MM.1S (cell line): Measurements from ENCODE around the gene RAPGEF2.

Experiments
- DNase-seq: peaks from one replicate; pipeline ENCODE4 v3.0.0-alpha.2; 2015
- H2AFZ ChIP-seq: fragments of 300-600 bp; sonication (generic); 2 replicates; pipeline ENCODE4 v1.6.0; 2016; ENCODE audit warnings: antibody characterized with exemption, low read length
- H3F3A ChIP-seq: fragments of 300-600 bp; sonication (generic); 2 replicates; pipeline ENCODE4 v1.6.1; 2016; ENCODE audit warnings: mild to moderate bottlenecking, antibody characterized with exemption, low read length, moderate library complexity, mixed read lengths; ENCODE audit not compliant: insufficient read depth
- H3K27ac ChIP-seq: fragments of 300-600 bp; sonication (generic); 2 replicates; pipeline ENCODE4 v1.5.1; 2016; ENCODE audit warnings: mild to moderate bottlenecking, low read length
- H3K27me3 ChIP-seq: fragments of 300-600 bp; sonication (generic); replicated peaks from 2 replicates; pipeline ENCODE4 v1.6.0; 2016; ENCODE audit warnings: low read length; ENCODE audit not compliant: insufficient read depth
- H3K36me3 ChIP-seq: fragments of 300-600 bp; sonication (generic); replicated peaks from 2 replicates; pipeline ENCODE4 v1.6.1; 2016; ENCODE audit warnings: mild to moderate bottlenecking, low read length, mixed read lengths; ENCODE audit not compliant: insufficient read depth
- H3K4me1 ChIP-seq: fragments of 300-600 bp; sonication (generic); 2 replicates; pipeline ENCODE4 v1.6.1; 2016; ENCODE audit warnings: low read length, mixed read lengths
- H3K4me2 ChIP-seq: fragments of 300-600 bp; sonication (generic); 2 replicates; pipeline ENCODE4 v1.6.0; 2016; ENCODE audit warnings: low read depth, low read length
- H3K4me3 ChIP-seq: fragments of 300-600 bp; sonication (generic); 2 replicates; pipeline ENCODE4 v1.5.1; 2016; ENCODE audit warnings: low read length, mixed read lengths
- H3K79me2 ChIP-seq: fragments of 300-600 bp; sonication (generic); 2 replicates; pipeline ENCODE4 v1.6.1; 2016; ENCODE audit warnings: mixed run types, low read length, mixed read lengths
- H3K9ac ChIP-seq: fragments of 300-600 bp; sonication (generic); 2 replicates; pipeline ENCODE4 v1.6.1; 2016; ENCODE audit warnings: low read length, mixed read lengths
- H3K9me2 ChIP-seq: fragments of 300-600 bp; sonication (generic); replicated peaks from 2 replicates; pipeline ENCODE4 v1.6.1; 2016; ENCODE audit warnings: mild to moderate bottlenecking, low read length, mixed read lengths; ENCODE audit not compliant: insufficient read depth
- H3K9me3 ChIP-seq: fragments of 300-600 bp; sonication (generic); replicated peaks from 2 replicates; pipeline ENCODE4 v1.6.1; 2016; ENCODE audit warnings: mild to moderate bottlenecking, low read length, mixed read lengths; ENCODE audit not compliant: insufficient read depth
- H4K20me1 ChIP-seq: fragments of 300-600 bp; sonication (generic); 2 replicates; pipeline ENCODE4 v1.6.1; 2016; ENCODE audit warnings: mild to moderate bottlenecking, low read length, moderate library complexity, mixed read lengths; ENCODE audit not compliant: insufficient read depth
- EZH2 ChIP-seq: fragments of 300-600 bp; sonication (generic); optimal IDR thresholded peaks from 2 replicates; pipeline ENCODE3; 2017; ENCODE audit warnings: low read depth, mild to moderate bottlenecking, antibody characterized with exemption, low read length, mixed read lengths
- EZH2phosphoT487 ChIP-seq: fragments of 300-600 bp; sonication (generic); IDR thresholded peaks from 2 replicates; pipeline ENCODE4 v1.6.1; 2018; ENCODE audit warnings: antibody characterized with exemption, low read length
- TF ChIP-seq, protein P1 (sequence below): fragments of 300-600 bp; sonication (generic); IDR thresholded peaks from 2 replicates; pipeline ENCODE4 v1.5.1; 2016; ENCODE audit warnings: antibody characterized with exemption, low read length, mixed read lengths

RAPGEF2 gene

DNA sequence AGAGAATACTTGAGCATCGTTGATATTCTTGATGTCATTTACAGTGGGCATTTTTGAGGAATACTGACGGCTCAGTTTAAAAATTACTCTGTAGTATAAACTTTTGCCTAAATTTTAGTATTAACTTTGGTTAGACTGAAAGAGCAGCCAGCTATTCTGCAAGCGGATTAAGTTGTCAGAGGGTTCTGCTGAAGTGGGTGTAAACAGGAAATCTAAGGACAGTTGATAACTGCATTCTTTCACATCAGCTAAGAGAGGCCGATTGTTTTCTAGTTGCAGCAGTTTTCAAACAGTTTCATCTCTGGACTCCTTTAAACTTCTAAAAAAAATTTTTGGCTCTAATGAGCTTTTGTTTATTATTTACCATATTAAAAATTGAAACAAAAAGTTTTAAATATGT lies 149.6 kb downstream of the RAPGEF2 start:
- DNase-seq = no peak
- Histone ChIP-seq H3K4me3 (no peak overlapping the region), H3K4me2 (no peak overlapping the region), H4K20me1 (no peaks in the 10 kb centered on the region), H3K27me3 (no peaks in the 10 kb centered on the region), H3F3A (no peaks in the 10 kb centered on the region), H3K9ac (no peak overlapping the region), H2AFZ (no peak overlapping the region), H3K9me2 (no peaks in the 10 kb centered on the region), H3K79me2 (no peaks in the 10 kb centered on the region), H3K9me3 (no peaks in the 10 kb centered on the region), H3K4me1 (no peaks in the 10 kb centered on the region), H3K27ac (no peak overlapping the region), H3K36me3 (no peaks in the 10 kb centered on the region)
- TF ChIP-seq EZH2 (no peak), EZH2phosphoT487 (no peak)
- TF ChIP-seq, protein P1, sequence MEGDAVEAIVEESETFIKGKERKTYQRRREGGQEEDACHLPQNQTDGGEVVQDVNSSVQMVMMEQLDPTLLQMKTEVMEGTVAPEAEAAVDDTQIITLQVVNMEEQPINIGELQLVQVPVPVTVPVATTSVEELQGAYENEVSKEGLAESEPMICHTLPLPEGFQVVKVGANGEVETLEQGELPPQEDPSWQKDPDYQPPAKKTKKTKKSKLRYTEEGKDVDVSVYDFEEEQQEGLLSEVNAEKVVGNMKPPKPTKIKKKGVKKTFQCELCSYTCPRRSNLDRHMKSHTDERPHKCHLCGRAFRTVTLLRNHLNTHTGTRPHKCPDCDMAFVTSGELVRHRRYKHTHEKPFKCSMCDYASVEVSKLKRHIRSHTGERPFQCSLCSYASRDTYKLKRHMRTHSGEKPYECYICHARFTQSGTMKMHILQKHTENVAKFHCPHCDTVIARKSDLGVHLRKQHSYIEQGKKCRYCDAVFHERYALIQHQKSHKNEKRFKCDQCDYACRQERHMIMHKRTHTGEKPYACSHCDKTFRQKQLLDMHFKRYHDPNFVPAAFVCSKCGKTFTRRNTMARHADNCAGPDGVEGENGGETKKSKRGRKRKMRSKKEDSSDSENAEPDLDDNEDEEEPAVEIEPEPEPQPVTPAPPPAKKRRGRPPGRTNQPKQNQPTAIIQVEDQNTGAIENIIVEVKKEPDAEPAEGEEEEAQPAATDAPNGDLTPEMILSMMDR = no peak

GRCh38 chr4:159256037-159256436 lies 153.2 kb downstream of the RAPGEF2 start:
- Histone ChIP-seq H3K36me3 (no peaks in the 10 kb centered on the region), H2AFZ (no peak overlapping the region), H3K4me2 (no peak overlapping the region), H3K27ac (no peak overlapping the region), H3K79me2 (no peaks in the 10 kb centered on the region), H3F3A (no peaks in the 10 kb centered on the region), H3K9me2 (no peaks in the 10 kb centered on the region), H4K20me1 (no peaks in the 10 kb centered on the region), H3K4me3 (no peak overlapping the region), H3K27me3 (no peaks in the 10 kb centered on the region), H3K4me1 (no peaks in the 10 kb centered on the region), H3K9me3 (no peaks in the 10 kb centered on the region), H3K9ac (no peak overlapping the region)
- no peak for TF ChIP-seq EZH2phosphoT487
- no peak for DNase-seq

DNA sequence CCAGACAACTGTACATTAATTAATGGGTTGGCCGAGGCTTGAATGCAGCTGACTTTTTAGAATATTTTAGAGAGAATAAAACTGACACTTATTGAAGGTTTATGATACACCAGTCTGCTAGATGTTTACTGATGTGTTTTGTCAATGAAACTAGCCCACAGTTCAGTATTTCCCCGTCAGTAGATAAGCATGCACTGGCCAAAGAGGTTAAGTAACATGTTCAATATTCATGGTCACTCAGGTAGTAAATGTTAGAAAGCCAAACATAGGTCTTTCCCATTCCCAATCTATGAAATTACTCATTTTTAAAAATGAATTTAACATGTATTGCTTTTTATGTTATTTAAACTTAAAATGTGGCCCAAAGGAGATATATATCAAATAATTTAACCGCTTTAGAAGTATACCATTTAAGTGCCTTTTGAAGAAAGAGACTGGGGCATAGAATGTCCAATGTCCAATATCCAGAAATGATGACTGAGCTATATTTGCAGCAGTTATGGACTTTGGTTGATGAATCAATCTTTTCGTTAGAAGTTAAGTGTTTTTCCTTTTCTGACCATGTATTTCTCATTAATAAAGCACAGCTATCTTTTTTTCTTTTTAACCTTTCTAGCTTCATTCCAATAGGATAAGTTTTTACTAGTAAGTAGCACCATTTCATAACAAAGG lies 156.1 kb downstream of the RAPGEF2 start:
- Histone ChIP-seq H4K20me1 (no peaks in the 10 kb centered on the region), H3K4me2 (no peak overlapping the region), H2AFZ (no peak overlapping the region), H3K9me3 (no peaks in the 10 kb centered on the region), H3K27ac (no peak overlapping the region), H3K9ac (no peak overlapping the region), H3F3A (no peaks in the 10 kb centered on the region), H3K36me3 (no peaks in the 10 kb centered on the region), H3K4me3 (no peak overlapping the region), H3K4me1 (no peaks in the 10 kb centered on the region), H3K9me2 (no peaks in the 10 kb centered on the region), H3K27me3 (no peaks in the 10 kb centered on the region), H3K79me2 (no peaks in the 10 kb centered on the region)
- no peak for DNase-seq
- TF ChIP-seq, protein P1 = no peak
- no peak for TF ChIP-seq EZH2

- TF ChIP-seq EZH2 = no peak
- no peak for TF ChIP-seq EZH2phosphoT487
- TF ChIP-seq, protein P1 = no peak
- Histone ChIP-seq H3K4me2 (no peak overlapping the region), H3K79me2 (no peaks in the 10 kb centered on the region), H3K36me3 (no peaks in the 10 kb centered on the region), H3K27ac (no peak overlapping the region), H3K4me3 (no peak overlapping the region), H3K9me2 (no peaks in the 10 kb centered on the region), H2AFZ (no peak overlapping the region), H3F3A (no peaks in the 10 kb centered on the region), H3K4me1 (no peaks in the 10 kb centered on the region), H3K9me3 (no peaks in the 10 kb centered on the region), H4K20me1 (no peaks in the 10 kb centered on the region), H3K27me3 (no peaks in the 10 kb centered on the region), H3K9ac (no peak overlapping the region)
- DNase-seq = no peak
Measured at GRCh38 chr4:159264057-159264456, 161.2 kb downstream of the RAPGEF2 start.
